Suprapubic skin (tissue), 4 donors: ENCODE data around the gene RCBTB2.

Experiments
- POLR2A ChIP-seq, 2 donors: fragments of 450-650 bp; IDR thresholded peaks; one replicate each; pipeline ENCODE4 v1.6.1; 2017; ENCODE audit warnings: antibody characterized with exemption in 2 of 2, mild to moderate bottlenecking in 2 of 2, moderate library complexity in 2 of 2
- POLR2AphosphoS5 ChIP-seq, 3 donors: sonication (generic); formaldehyde crosslinking; IDR thresholded peaks; one replicate each; pipeline ENCODE4 v1.6.1; 2017; ENCODE audit warnings: antibody characterized with exemption in 3 of 3
- TF ChIP-seq, protein P1 (sequence below), 2 donors: fragments of 200-600 bp in 1 of 2; fragments of 450-650 bp in 1 of 2; sonication (generic) in 1 of 2; IDR thresholded peaks; one replicate each; pipeline ENCODE4 v1.5.1; 2016 to 2019; ENCODE audit warnings: antibody characterized with exemption in 2 of 2, mild to moderate bottlenecking in 1 of 2, moderate library complexity in 1 of 2

- TF ChIP-seq, protein P1, sequence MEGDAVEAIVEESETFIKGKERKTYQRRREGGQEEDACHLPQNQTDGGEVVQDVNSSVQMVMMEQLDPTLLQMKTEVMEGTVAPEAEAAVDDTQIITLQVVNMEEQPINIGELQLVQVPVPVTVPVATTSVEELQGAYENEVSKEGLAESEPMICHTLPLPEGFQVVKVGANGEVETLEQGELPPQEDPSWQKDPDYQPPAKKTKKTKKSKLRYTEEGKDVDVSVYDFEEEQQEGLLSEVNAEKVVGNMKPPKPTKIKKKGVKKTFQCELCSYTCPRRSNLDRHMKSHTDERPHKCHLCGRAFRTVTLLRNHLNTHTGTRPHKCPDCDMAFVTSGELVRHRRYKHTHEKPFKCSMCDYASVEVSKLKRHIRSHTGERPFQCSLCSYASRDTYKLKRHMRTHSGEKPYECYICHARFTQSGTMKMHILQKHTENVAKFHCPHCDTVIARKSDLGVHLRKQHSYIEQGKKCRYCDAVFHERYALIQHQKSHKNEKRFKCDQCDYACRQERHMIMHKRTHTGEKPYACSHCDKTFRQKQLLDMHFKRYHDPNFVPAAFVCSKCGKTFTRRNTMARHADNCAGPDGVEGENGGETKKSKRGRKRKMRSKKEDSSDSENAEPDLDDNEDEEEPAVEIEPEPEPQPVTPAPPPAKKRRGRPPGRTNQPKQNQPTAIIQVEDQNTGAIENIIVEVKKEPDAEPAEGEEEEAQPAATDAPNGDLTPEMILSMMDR (IDR thresholded peaks at IDR 0.05), result no peak
- TF ChIP-seq POLR2AphosphoS5 (IDR thresholded peaks at IDR 0.05) (no peak), POLR2A (IDR thresholded peaks at IDR 0.05) (no peak)
Measured at GRCh38 chr13:48491423-48492095, 41.3 kb downstream of the RCBTB2 start.
